IMR-90 (cell line): ENCODE measurements around the gene COL5A1. TPM values are rescaled to one million over a fixed set of nuclear protein-coding genes. Genes with fewer than 3 reads are reported as not detected.

Experiments
- ATAC-seq: fragments of 200-7000 bp; cut with Tn5 transposase; 2 replicates; pipeline ENCODE4 v1.9.1; 2020; ENCODE audit warnings: low read depth, mild to moderate bottlenecking, moderate library complexity
- BruUV-seq: library from RNA; stranded (reverse); fragments of 400-500 nt; replicated peaks from 2 replicates; lab custom pipeline; 2021; lab: Mats Ljungman, UMichigan
- CTCF ChIA-PET: fragments of 300-600 bp; formaldehyde crosslinking; extraction: SDS; loops from one replicate; lab custom pipeline; 2021; ENCODE audit warnings: antibody characterized with exemption; lab: Yijun Ruan, JAX
- POLR2A ChIA-PET: fragments of 300-600 bp; sonication (Branson Sonifier 250); formaldehyde crosslinking; loops from one replicate; lab custom pipeline; 2022; ENCODE audit warnings: antibody characterized with exemption; ENCODE audit not compliant: unreplicated experiment; lab: Charles Lee
- DNase-seq: peaks from one replicate; pipeline ENCODE4 v3.0.0; 2013
- H2AFZ ChIP-seq: replicated peaks from 2 replicates; pipeline ENCODE3; 2013; ENCODE audit warnings: low read length, mild to moderate bottlenecking; ENCODE audit not compliant: poor library complexity
- H2AK5ac ChIP-seq: 2 replicates; pipeline ENCODE4 v1.6.1; 2013; ENCODE audit warnings: low read depth, low read length, inconsistent platforms
- H2AK9ac ChIP-seq: replicated peaks from 2 replicates; pipeline ENCODE3; 2013; ENCODE audit warnings: mild to moderate bottlenecking, low read depth, low read length, moderate library complexity; ENCODE audit not compliant: poor library complexity
- H2BK120ac ChIP-seq: 2 replicates; pipeline ENCODE4 v1.6.1; 2013; ENCODE audit warnings: low read depth, low read length, inconsistent platforms
- H2BK15ac ChIP-seq: 3 replicates; pipeline ENCODE4 v1.6.1; 2013; ENCODE audit warnings: low read depth, low read length, inconsistent platforms
- H2BK20ac ChIP-seq: 2 replicates; pipeline ENCODE4 v1.6.1; 2013; ENCODE audit warnings: low read depth, mild to moderate bottlenecking, inconsistent platforms, low read length, moderate library complexity
- H2BK5ac ChIP-seq: 2 replicates; pipeline ENCODE4 v1.6.1; 2013; ENCODE audit warnings: mild to moderate bottlenecking, low read depth, low read length, inconsistent platforms; ENCODE audit not compliant: poor library complexity, severe bottlenecking
- H3K14ac ChIP-seq: replicated peaks from 2 replicates; pipeline ENCODE4 v1.6.1; 2013; ENCODE audit warnings: low read depth, low read length, inconsistent platforms
- H3K18ac ChIP-seq: 2 replicates; pipeline ENCODE4 v1.6.1; 2013; ENCODE audit warnings: low read depth, low read length, control low read depth
- H3K23ac ChIP-seq: 2 replicates; pipeline ENCODE4 v1.6.1; 2013; ENCODE audit warnings: low read depth, low read length, inconsistent platforms
- H3K27ac ChIP-seq: 2 replicates; pipeline ENCODE4 v1.5.1; 2013; ENCODE audit warnings: mild to moderate bottlenecking, control low read depth, low read length; ENCODE audit not compliant: insufficient read depth
- H3K27me3 ChIP-seq: 2 replicates; pipeline ENCODE4 v1.6.1; 2013; ENCODE audit warnings: low read length; ENCODE audit not compliant: control insufficient read depth, insufficient read depth
- H3K36me3 ChIP-seq: 2 replicates; pipeline ENCODE4 v1.6.1; 2013; ENCODE audit warnings: low read length, mixed read lengths; ENCODE audit not compliant: control insufficient read depth, insufficient read depth
- H3K4ac ChIP-seq: 2 replicates; pipeline ENCODE4 v1.6.1; 2013; ENCODE audit warnings: low read depth, low read length, inconsistent platforms
- H3K4me1 ChIP-seq: 2 replicates; pipeline ENCODE4 v1.6.1; 2013; ENCODE audit warnings: low read length, mixed read lengths; ENCODE audit not compliant: control insufficient read depth, insufficient read depth
- H3K4me2 ChIP-seq: 2 replicates; pipeline ENCODE4 v1.6.1; 2013; ENCODE audit warnings: low read depth, mild to moderate bottlenecking, control low read depth, low read length, moderate library complexity
- H3K4me3 ChIP-seq: 2 replicates; pipeline ENCODE4 v1.5.1; 2013; ENCODE audit warnings: low read depth, mild to moderate bottlenecking, control low read depth, low read length, moderate library complexity; ENCODE audit not compliant: insufficient read depth
- H3K56ac ChIP-seq: 2 replicates; pipeline ENCODE4 v1.6.1; 2013; ENCODE audit warnings: low read length, inconsistent platforms; ENCODE audit not compliant: insufficient read depth; ENCODE audit errors: extremely low read depth
- H3K79me1 ChIP-seq, 2 experiments: 2 replicates each; pipeline ENCODE4 v1.6.1; 2013; ENCODE audit warnings: low read length in 2 of 2, inconsistent platforms in 1 of 2, low read depth in 1 of 2
- H3K9ac ChIP-seq: 2 replicates; pipeline ENCODE4 v1.6.1; 2013; ENCODE audit warnings: low read depth, low read length, control low read depth
- H3K9me1 ChIP-seq: 2 replicates; pipeline ENCODE4 v1.6.1; 2013; ENCODE audit warnings: low read length, inconsistent platforms; ENCODE audit not compliant: insufficient read depth
- H3K9me3 ChIP-seq: 2 replicates; pipeline ENCODE4 v1.6.1; 2013; ENCODE audit warnings: low read length; ENCODE audit not compliant: control insufficient read depth, insufficient read depth
- H4K20me1 ChIP-seq: 2 replicates; pipeline ENCODE4 v1.6.1; 2013; ENCODE audit warnings: low read length, inconsistent platforms; ENCODE audit not compliant: insufficient read depth
- H4K5ac ChIP-seq: 2 replicates; pipeline ENCODE4 v1.6.1; 2013; ENCODE audit warnings: mild to moderate bottlenecking, low read depth, low read length, control low read depth
- H4K8ac ChIP-seq, 2 experiments: 2 replicates each; pipeline ENCODE4 v1.6.1; 2013; ENCODE audit warnings: low read depth in 2 of 2, low read length in 2 of 2, control low read depth in 1 of 2, inconsistent platforms in 1 of 2
- H4K91ac ChIP-seq: 2 replicates; pipeline ENCODE4 v1.6.1; 2013; ENCODE audit warnings: low read depth, low read length, inconsistent platforms; ENCODE audit not compliant: insufficient read depth
- CHD1 ChIP-seq: IDR thresholded peaks from 2 replicates; pipeline ENCODE4 v1.6.1; 2012; ENCODE audit warnings: low read depth, low read length, improper control_type of control experiment
- RAD21 ChIP-seq: IDR thresholded peaks from 2 replicates; pipeline ENCODE4 v1.6.1; 2012; ENCODE audit warnings: low read length, improper control_type of control experiment
- RFX5 ChIP-seq: IDR thresholded peaks from 2 replicates; pipeline ENCODE4 v1.8.0; 2012; ENCODE audit warnings: low read depth, mild to moderate bottlenecking, low read length, moderate library complexity
- WGBS, 2 experiments: methylation state at CpG; one replicate each; pipeline versions ENCODE4 v1.1.5 to v1.1.7; 2013; ENCODE audit warnings: missing lambda C conversion rate in 2 of 2; ENCODE audit not compliant: insufficient read length in 1 of 2; ENCODE audit errors: extremely low coverage in 2 of 2; 5-methylcytosine and 5-hydroxymethylcytosine counted together
- dilution Hi-C: fragments of 300-500 bp; cut with HindIII; formaldehyde crosslinking; loops from one replicate; pipeline ENCODE4 v1.14.3; 2018; ENCODE audit warnings: low sequenced_read_pairs; ENCODE audit not compliant: unreplicated experiment
- in situ Hi-C: fragments of 300-500 bp; cut with MboI; formaldehyde crosslinking; loops from 3 replicates; pipeline ENCODE4 v1.14.3; 2019; ENCODE audit warnings: low sequenced_read_pairs, inconsistent platforms, mixed read lengths
- intact Hi-C: fragments of 100-400 bp; cut with micrococcal nuclease; formaldehyde crosslinking; loops from 2 replicates; pipeline ENCODE4 v1.10.0; 2022
- polyA plus RNA-seq, 3 experiments: library from polyadenylated mRNA; depleted of rRNA; stranded (reverse); fragments of >200 nt; gene quantifications; 2 replicates each; pipeline ENCODE4 v1.2.3, GENCODE V29; 2012; ENCODE audit warnings: low replicate concordance in 1 of 3
- total RNA-seq: library from RNA; depleted of rRNA; stranded (reverse); fragments of >200 nt; gene quantifications from 2 replicates; pipeline ENCODE4 v1.2.3, GENCODE V29; 2012

COL5A1 gene
- total and polyA plus RNA-seq, 2 of the 4 experiments (the other 2 are of a cell fraction): 19.2 to 173 TPM

DNA sequence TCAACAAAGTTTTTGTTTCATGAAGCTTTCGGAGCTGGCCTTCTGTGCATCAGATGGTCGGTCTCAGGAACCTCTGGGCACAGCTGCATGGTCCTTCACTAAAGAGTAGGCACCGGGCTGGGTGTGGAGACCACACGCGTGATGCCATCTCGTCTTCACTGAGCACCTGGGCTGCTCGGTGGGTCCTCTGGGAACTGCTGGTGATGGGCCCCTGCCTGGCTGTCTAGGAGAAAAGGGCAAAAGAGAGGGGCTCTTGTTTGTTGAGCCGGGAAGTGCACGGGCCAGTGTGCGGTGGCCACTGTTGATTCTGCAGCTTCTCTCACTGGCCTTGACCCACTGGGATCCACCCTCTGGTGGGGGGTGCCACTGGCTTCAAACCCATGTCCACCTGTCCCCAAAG, 46.0 kb downstream of the COL5A1 start:
- H2AK9ac ChIP-seq: no peak overlapping the region
- no peak overlapping the region for H4K91ac ChIP-seq
- POLR2A ChIA-PET: no interaction called here
- no peak overlapping the region for H3K9ac ChIP-seq
- H3K18ac ChIP-seq: no peak overlapping the region
- H4K8ac ChIP-seq: no peak overlapping the region
- H2BK120ac ChIP-seq: no peak overlapping the region
- no peak for ATAC-seq
- H2BK15ac ChIP-seq: no peak overlapping the region
- H2BK20ac ChIP-seq: no peak overlapping the region
- no peaks in the 10 kb centered on the region for H3K27me3 ChIP-seq
- no peaks in the 10 kb centered on the region for H3K9me3 ChIP-seq
- H4K5ac ChIP-seq: no peak overlapping the region
- dilution Hi-C loops: no loop called here
- H3K27ac ChIP-seq: no peak overlapping the region
- 100% methylated on average over 4 of the region's 10 CpGs; no CpG with 5 or more reads in 1 of the 2 experiments for WGBS, 2 experiments
- H4K20me1 ChIP-seq: peaks cover 100% of the 10 kb centered on the region
- TF ChIP-seq RAD21: no peak
- no peak for TF ChIP-seq RFX5
- no peak for TF ChIP-seq CHD1
- BruUV-seq: no TSS peak
- H3K4ac ChIP-seq: no peak overlapping the region
- no peak overlapping the region for H2AK5ac ChIP-seq
- no peak overlapping the region for H3K4me2 ChIP-seq
- H2AFZ ChIP-seq: no peak overlapping the region
- H3K14ac ChIP-seq: no peak overlapping the region
- H3K79me1 ChIP-seq: peaks cover 35 to 100% of the 10 kb centered on the region in 2 experiments
- H3K9me1 ChIP-seq: peaks cover 47% of the 10 kb centered on the region
- CTCF ChIA-PET: no interaction called here
- H2BK5ac ChIP-seq: no peak overlapping the region
- no peak overlapping the region for H3K4me3 ChIP-seq
- H3K23ac ChIP-seq: no peak overlapping the region
- DNase-seq: no peak
- H3K4me1 ChIP-seq: peaks cover 5% of the 10 kb centered on the region; the same call in 1 of the 2 replicates
- in situ Hi-C loops: no loop called here
- intact Hi-C loops: no loop called here
- H3K56ac ChIP-seq: no peak overlapping the region
- H3K36me3 ChIP-seq: peaks cover 63% of the 10 kb centered on the region
